A549 (cell line): ENCODE measurements around the gene CRK. TPM values are rescaled to one million over a fixed set of nuclear protein-coding genes. Genes with fewer than 3 reads are reported as not detected.

ENCODE experiments used
- ATAC-seq, 2 experiments: fragments of 200-7000 bp in 1 of 2; fragments of >200 bp in 1 of 2; cut with Nextera tagmentation in 1 of 2; cut with Tn5 transposase in 1 of 2; 3 replicates each; pipeline versions ENCODE4 v1.8.0 to v1.9.1; 2018 to 2020; ENCODE audit warnings: mild to moderate bottlenecking in 1 of 2, moderate library complexity in 1 of 2
- CTCF ChIA-PET: fragments of 300-600 bp; sonication (Branson Sonifier 250); formaldehyde crosslinking; extraction: SDS; loops from one replicate; lab custom pipeline; 2021; ENCODE audit warnings: antibody characterized with exemption, inconsistent platforms; lab: Yijun Ruan, JAX
- POLR2A ChIA-PET: fragments of 350-600 bp; formaldehyde crosslinking; extraction: SDS; loops from one replicate; lab custom pipeline; 2021; ENCODE audit warnings: antibody characterized with exemption, inconsistent platforms; lab: Yijun Ruan, JAX
- DNase-seq, 2 experiments: peaks; one replicate each; pipeline versions ENCODE4 v3.0.0 to v3.0.0-alpha.2; 2011 to 2016; ENCODE audit warnings: low read depth in 1 of 2, low spot score in 1 of 2
- FAIRE-seq: peaks from 2 replicates; lab custom pipeline; 2011; peaks lifted over from hg19 to GRCh38; lab: Jason Lieb, UNC
- H3K27ac ChIP-seq, 2 experiments: fragments of >200 bp; sonication (Bioruptor Twin); formaldehyde crosslinking; 3 replicates each; pipeline ENCODE4 v1.5.1; 2016 to 2017
- H3K4me1 ChIP-seq: fragments of >200 bp; sonication (Bioruptor Twin); formaldehyde crosslinking; 3 replicates; pipeline ENCODE4 v1.6.1; 2016
- H3K4me2 ChIP-seq: fragments of >200 bp; sonication (Bioruptor Twin); formaldehyde crosslinking; 3 replicates; pipeline ENCODE4 v1.6.1; 2016
- H3K4me3 ChIP-seq: fragments of >200 bp; sonication (Bioruptor Twin); formaldehyde crosslinking; 3 replicates; pipeline ENCODE4 v1.5.1; 2016
- H3K9me3 ChIP-seq: fragments of >200 bp; sonication (Bioruptor Twin); formaldehyde crosslinking; 3 replicates; pipeline ENCODE4 v1.6.1; 2016
- ATOH8 ChIP-seq: fragments of 250-450 bp; sonication (Bioruptor Pico); IDR thresholded peaks from 2 replicates; pipeline ENCODE4 v1.5.0; 2020; ENCODE audit warnings: low read depth, mild to moderate bottlenecking, moderate library complexity
- CBX2 ChIP-seq: fragments of 200-600 bp; sonication (generic); IDR thresholded peaks from 2 replicates; pipeline ENCODE4 v1.6.1; 2016; ENCODE audit warnings: low read depth, mild to moderate bottlenecking, borderline replicate concordance
- CBX8 ChIP-seq: fragments of 200-600 bp; sonication (generic); IDR thresholded peaks from 2 replicates; pipeline ENCODE4 v1.6.1; 2016
- CHD2 ChIP-seq: fragments of 150-350 bp; IDR thresholded peaks from 2 replicates; pipeline ENCODE4 v1.6.1; 2014; ENCODE audit warnings: low read length; ENCODE audit not compliant: partially characterized antibody
- CTCF ChIP-seq: fragments of >200 bp; sonication (Bioruptor Twin); formaldehyde crosslinking; IDR thresholded peaks from 3 replicates; pipeline ENCODE4 v1.5.1; 2016
- ELK1 ChIP-seq: fragments of 150-350 bp; IDR thresholded peaks from 2 replicates; pipeline ENCODE4 v1.6.1; 2014; ENCODE audit warnings: low read depth, mild to moderate bottlenecking, low read length
- ESRRA ChIP-seq: fragments of 150-350 bp; IDR thresholded peaks from 2 replicates; pipeline ENCODE4 v1.6.1; 2014; ENCODE audit warnings: mild to moderate bottlenecking, low read length, borderline replicate concordance
- FOSL2 ChIP-seq, 2 experiments: fragments of 450-650 bp in 1 of 2; fragments of >200 bp in 1 of 2; sonication (Bioruptor Twin) in 1 of 2; formaldehyde crosslinking; IDR thresholded peaks; 2 replicates each; pipeline versions ENCODE4 v1.5.0 to v1.6.1; 2016 to 2020; ENCODE audit warnings: mild to moderate bottlenecking in 1 of 2, moderate library complexity in 1 of 2
- GATA3 ChIP-seq: IDR thresholded peaks from 2 replicates; pipeline ENCODE4 v1.6.1; 2012; ENCODE audit warnings: borderline replicate concordance
- HMGXB4 ChIP-seq: fragments of 250-450 bp; sonication (Bioruptor Pico); IDR thresholded peaks from 2 replicates; pipeline ENCODE4 v1.5.0; 2021; ENCODE audit warnings: mild to moderate bottlenecking, moderate library complexity, borderline replicate concordance
- HOXA7 ChIP-seq: fragments of 250-450 bp; sonication (Bioruptor Pico); IDR thresholded peaks from 2 replicates; pipeline ENCODE4 v1.5.0; 2020; ENCODE audit warnings: mild to moderate bottlenecking, moderate library complexity
- HOXB13 ChIP-seq: fragments of 250-450 bp; sonication (Bioruptor Pico); IDR thresholded peaks from 2 replicates; pipeline ENCODE4 v1.5.0; 2020; ENCODE audit warnings: low read depth, mild to moderate bottlenecking, moderate library complexity
- JUNB ChIP-seq: fragments of >200 bp; sonication (Bioruptor Twin); formaldehyde crosslinking; IDR thresholded peaks from 2 replicates; pipeline ENCODE4 v1.6.1; 2016
- MAFK ChIP-seq: fragments of 450-650 bp; IDR thresholded peaks from 2 replicates; pipeline ENCODE4 v1.6.1; 2014; ENCODE audit not compliant: partially characterized antibody
- MAX ChIP-seq: IDR thresholded peaks from 2 replicates; pipeline ENCODE4 v1.6.1; 2012
- MAZ ChIP-seq: fragments of 150-350 bp; IDR thresholded peaks from 2 replicates; pipeline ENCODE4 v1.6.1; 2014; ENCODE audit warnings: antibody characterized with exemption, low read depth, low read length, borderline replicate concordance
- MYC ChIP-seq: IDR thresholded peaks from 2 replicates; pipeline ENCODE4 v1.6.1; 2012; ENCODE audit warnings: mild to moderate bottlenecking, inconsistent platforms, low read length, improper control_type of control experiment, borderline replicate concordance
- NFE2L2 ChIP-seq: fragments of 150-350 bp; conservative IDR thresholded peaks from 2 replicates; pipeline ENCODE4 v1.6.1; 2014; ENCODE audit warnings: low read length
- RARB ChIP-seq: fragments of 250-450 bp; sonication (Bioruptor Pico); IDR thresholded peaks from 2 replicates; pipeline ENCODE4 v1.8.0; 2021; ENCODE audit warnings: mild to moderate bottlenecking, moderate library complexity
- RCOR1 ChIP-seq: fragments of 150-350 bp; IDR thresholded peaks from 2 replicates; pipeline ENCODE4 v1.6.1; 2014; ENCODE audit warnings: antibody characterized with exemption, low read length, low read depth
- RFX5 ChIP-seq: fragments of 450-650 bp; IDR thresholded peaks from 2 replicates; pipeline ENCODE4 v1.7.1; 2014; ENCODE audit warnings: antibody characterized with exemption, mild to moderate bottlenecking, moderate library complexity
- TFCP2L1 ChIP-seq: fragments of 250-450 bp; sonication (Bioruptor Pico); IDR thresholded peaks from 2 replicates; pipeline ENCODE4 v1.5.0; 2021; ENCODE audit warnings: mild to moderate bottlenecking
- USF2 ChIP-seq: fragments of 450-650 bp; IDR thresholded peaks from 2 replicates; pipeline ENCODE4 v1.6.1; 2014; ENCODE audit warnings: antibody characterized with exemption
- ZC3H11A ChIP-seq: fragments of 450-650 bp; IDR thresholded peaks from 2 replicates; pipeline ENCODE4 v1.6.1; 2014; ENCODE audit warnings: antibody characterized with exemption, mild to moderate bottlenecking
- ZNF302 ChIP-seq: fragments of 250-450 bp; sonication (Bioruptor Pico); IDR thresholded peaks from 2 replicates; pipeline ENCODE4 v1.9.0; 2021; ENCODE audit warnings: inconsistent platforms, mild to moderate bottlenecking, moderate library complexity
- WGBS: methylation state at CpG from one replicate; pipeline ENCODE4 v1.1.6; 2017; ENCODE audit errors: missing lambda C conversion rate; 5-methylcytosine and 5-hydroxymethylcytosine counted together
- polyA plus RNA-seq, 4 experiments: library from polyadenylated mRNA; depleted of rRNA in 3 of 4; stranded (reverse); fragments of >200 nt; fragmentation: RNase III in 1 of 4; extraction: RNeasy Plus Mini Kit Qiagen cat#74134 plus additional on column Dnase treatment in 1 of 4; gene quantifications; 2 replicates in 3 of 4; 3 replicates in 1 of 4; pipeline ENCODE4 v1.2.3, GENCODE V29; 2011 to 2017

The CRK gene
- polyA plus RNA-seq, 2 of the 4 experiments (the other 2 are of a cell fraction) = 76.5 to 124 TPM

GRCh38 chr17:1385861-1386260 lies 70.2 kb downstream of the CRK start:
- Histone ChIP-seq H3K27ac (no peak overlapping the region), H3K4me2 (0 out of 3 replicates have a peak overlapping the region, but pooled peaks have one; percentile 10), H3K4me3 (no peak overlapping the region), H3K9me3 (no peaks in the 10 kb centered on the region), H3K4me1 (peaks cover 63% of the 10 kb centered on the region)
- 44% methylated on average over 2 of the region's 2 CpGs for WGBS
- ChIA-PET POLR2A (interaction anchor here (1.3 to 1.4 kb wide), 2 partner anchors 11 to 14 kb away, joined by 3 to 4 read pairs; partner anchors contain the start of gene YWHAE), CTCF (interaction anchor here (0.6 to 13.0 kb wide), 6 partner anchors 9 to 151 kb away, joined by 3 to 115 read pairs (median 5); no protein-coding TSS in a partner anchor)
- no peak for TF ChIP-seq MAZ
- TF ChIP-seq MYC = no peak
- no peak for TF ChIP-seq HMGXB4
- no peak for TF ChIP-seq FOSL2 (IDR thresholded peaks at IDR 0.05)
- TF ChIP-seq FOSL2 (CRISPR knock-in tag; IDR thresholded peaks at IDR 0.05) = no peak
- no peak for TF ChIP-seq MAFK
- no peak for TF ChIP-seq JUNB
- no peak for TF ChIP-seq ZC3H11A
- FAIRE-seq = no peak
- ATAC-seq = no peak
- DNase-seq = no peak

GRCh38 chr17:1384905-1385435 lies 71.1 kb downstream of the CRK start:
- H3K4me2 ChIP-seq = no peak overlapping the region
- H3K4me1 ChIP-seq = peaks cover 63% of the 10 kb centered on the region
- FAIRE-seq (no peak), ATAC-seq (peak in 1 of 2 experiments; percentile 36; a peak in 1 of 6 replicates), DNase-seq (no peak)
- H3K4me3 ChIP-seq = no peak overlapping the region
- H3K9me3 ChIP-seq = no peaks in the 10 kb centered on the region
- no peak overlapping the region for H3K27ac ChIP-seq
- TF ChIP-seq TFCP2L1 (CRISPR knock-in tag) (no peak), CBX8 (no peak), MAX (no peak), ESRRA (no peak), RFX5 (no peak), MYC (no peak), USF2 (no peak), NFE2L2 (no peak), CHD2 (no peak), RARB (no peak), RCOR1 (no peak), ATOH8 (CRISPR knock-in tag) (no peak), GATA3 (no peak), ZNF302 (CRISPR knock-in tag) (no peak), HOXB13 (CRISPR knock-in tag) (no peak), CTCF (no peak), ELK1 (no peak), CBX2 (no peak), HOXA7 (no peak)
- TF ChIP-seq, all 56 proteins: peak for 0
- CTCF ChIA-PET = interaction anchor here (1.3 to 13.0 kb wide), 3 partner anchors 14 to 26 kb away, joined by 4 to 115 read pairs (median 11); no protein-coding TSS in a partner anchor
- POLR2A ChIA-PET = interaction anchor here (1.4 kb wide), 1 partner anchor 15 kb away, joined by 4 read pairs; the partner anchor contains the start of gene YWHAE
- WGBS = 18% methylated on average over 1 of the region's 1 CpG
